AG09319 (cell line): Measurements from ENCODE around the gene SLC29A2.

Experiments used
- DNase-seq: peaks from one replicate; pipeline ENCODE4 v3.0.0-alpha.2; 2010; ENCODE audit warnings: low read depth; ENCODE audit errors: extremely low read depth
- CTCF ChIP-seq: IDR thresholded peaks from 2 replicates; pipeline ENCODE4 v1.5.1; 2011; ENCODE audit warnings: low read depth, mild to moderate bottlenecking, inconsistent platforms, low read length, moderate library complexity

Gene SLC29A2

GRCh38 chr11:66415423-66415822, 43.9 kb upstream of the SLC29A2 start:
- TF ChIP-seq CTCF: no peak
- DNase-seq: no peak

GRCh38 chr11:66414120-66414934, 42.8 kb upstream of the SLC29A2 start:
- no peak for DNase-seq
- TF ChIP-seq CTCF: no peak

DNA sequence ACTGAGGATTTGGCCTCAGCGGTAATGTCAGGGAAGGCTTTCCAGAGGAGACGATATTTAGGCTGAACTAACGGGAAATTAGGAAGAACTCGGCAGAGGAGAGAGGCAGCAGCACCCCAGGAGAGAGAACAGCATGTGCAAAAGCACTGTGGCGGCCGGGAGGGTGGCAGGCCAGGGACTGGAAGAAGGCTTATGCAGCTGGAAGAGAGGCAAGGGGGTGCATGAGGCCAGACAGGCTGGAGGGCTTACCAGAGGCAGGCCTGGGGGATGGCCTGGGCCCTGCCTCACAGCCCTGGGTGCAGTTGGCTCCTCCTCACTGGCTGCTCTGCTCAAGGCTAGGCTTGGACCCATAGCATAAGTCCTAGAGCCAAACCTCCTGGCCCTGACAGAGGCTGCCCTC, 41.6 kb upstream of the SLC29A2 start:
- DNase-seq: no peak
- TF ChIP-seq CTCF: no peak

GRCh38 chr11:66412110-66412509, 40.5 kb upstream of the SLC29A2 start:
- TF ChIP-seq CTCF: no peak
- DNase-seq: no peak

GRCh38 chr11:66411323-66411722, 39.8 kb upstream of the SLC29A2 start:
- no peak for TF ChIP-seq CTCF
- no peak for DNase-seq

DNA sequence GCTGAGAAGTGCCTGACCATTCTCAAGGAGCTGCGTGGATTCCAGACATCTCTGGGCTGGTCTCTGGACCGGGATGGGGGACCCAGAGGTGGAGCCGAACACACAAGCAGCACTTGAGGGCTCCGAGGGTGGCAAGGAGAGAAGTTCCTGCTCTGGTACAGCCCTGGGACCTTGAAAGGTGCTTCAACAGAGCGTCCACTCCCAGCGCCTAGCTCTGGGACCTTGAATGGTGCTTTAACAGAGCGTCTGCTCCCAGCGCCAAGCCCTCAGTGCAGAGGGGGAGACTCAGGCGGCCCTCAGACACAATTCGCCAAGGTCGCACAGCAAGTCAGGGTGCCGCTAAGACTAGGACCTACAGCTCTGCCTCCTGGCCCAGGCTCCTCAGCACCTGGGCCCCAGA, 38.6 kb upstream of the SLC29A2 start:
- DNase-seq: no peak
- TF ChIP-seq CTCF: no peak

DNA sequence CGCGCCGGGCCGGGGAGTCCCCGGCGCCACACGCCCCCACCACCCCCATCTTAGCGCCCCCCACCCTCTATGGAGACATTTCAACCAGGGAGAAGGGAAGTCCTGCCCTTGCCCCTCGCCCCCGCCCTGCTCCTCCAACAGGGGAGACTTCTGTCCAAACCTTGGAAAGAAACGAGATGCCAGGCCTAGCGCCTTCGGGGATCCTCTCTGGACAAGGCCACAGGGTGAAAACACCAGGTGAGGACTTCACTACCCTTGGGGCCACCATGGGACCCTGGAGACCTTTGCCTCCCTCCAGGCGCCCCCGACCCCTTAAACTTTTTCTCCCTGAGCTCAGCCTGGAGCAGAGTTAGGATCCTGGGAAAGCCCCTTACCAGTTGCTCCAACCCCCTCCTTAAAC, 37.7 kb upstream of the SLC29A2 start:
- TF ChIP-seq CTCF: no peak
- DNase-seq: no peak
